ENCODE results near the gene CCDC9.
"Not testable (repeated sequence)": the region's sequence is repeated elsewhere in the genome, so short reads cannot be mapped to it uniquely, and the experiment has no call there.

The CCDC9 gene

GRCh38 chr19:47284324-47284899 is 28.1 kb downstream of the CCDC9 start:
- TF ChIP-seq ZNF70 (CRISPR knock-in tag; IDR thresholded peaks at IDR 0.05) (no peak), ARNTL (CRISPR knock-in tag; IDR thresholded peaks at IDR 0.05; ENCODE audit: borderline replicate concordance, low read depth) (no peak), ESRRG (CRISPR knock-in tag; IDR thresholded peaks at IDR 0.05) (no peak), ZNF8 (CRISPR knock-in tag; IDR thresholded peaks at IDR 0.05) (no peak), ISL1 (CRISPR knock-in tag; IDR thresholded peaks at IDR 0.05) (no peak), BACH2 (CRISPR knock-in tag; IDR thresholded peaks at IDR 0.05; ENCODE audit: borderline replicate concordance) (no peak), SNAI2 (CRISPR knock-in tag; IDR thresholded peaks at IDR 0.05) (no peak), CSRNP3 (CRISPR knock-in tag; IDR thresholded peaks at IDR 0.05) (no peak), ZC3H10 (CRISPR knock-in tag; IDR thresholded peaks at IDR 0.05) (no peak), ZNF565 (CRISPR knock-in tag; conservative IDR thresholded peaks at IDR 0.05; ENCODE audit: low read depth) (no peak), PPARA (CRISPR knock-in tag; IDR thresholded peaks at IDR 0.05; ENCODE audit: borderline replicate concordance) (no peak), TCF4 (CRISPR knock-in tag; IDR thresholded peaks at IDR 0.05; ENCODE audit: borderline replicate concordance) (no peak)
- peak; percentile 58 for ATAC-seq

- TF ChIP-seq ISL1 (CRISPR knock-in tag; IDR thresholded peaks at IDR 0.05) (no peak), TCF4 (CRISPR knock-in tag; IDR thresholded peaks at IDR 0.05; ENCODE audit: borderline replicate concordance) (no peak), SNAI2 (CRISPR knock-in tag; IDR thresholded peaks at IDR 0.05) (no peak), ZC3H10 (CRISPR knock-in tag; IDR thresholded peaks at IDR 0.05) (no peak), TSHZ2 (CRISPR knock-in tag; IDR thresholded peaks at IDR 0.05) (no peak)
- ATAC-seq: peak; percentile 97
Observed at GRCh38 chr19:47296036-47296435, 39.7 kb downstream of the CCDC9 start.

- ATAC-seq: not testable (repeated sequence)
Observed at GRCh38 chr19:47300867-47301266, 44.5 kb downstream of the CCDC9 start.

GRCh38 chr19:47302249-47302648 is 45.9 kb downstream of the CCDC9 start:
- ATAC-seq: no peak
- TF ChIP-seq CSDC2 (CRISPR knock-in tag; IDR thresholded peaks at IDR 0.05) (no peak), PATZ1 (CRISPR knock-in tag; IDR thresholded peaks at IDR 0.05; ENCODE audit: borderline replicate concordance) (no peak), ZNF565 (CRISPR knock-in tag; conservative IDR thresholded peaks at IDR 0.05; ENCODE audit: low read depth) (no peak), ISL1 (CRISPR knock-in tag; IDR thresholded peaks at IDR 0.05) (no peak), ARNTL (CRISPR knock-in tag; IDR thresholded peaks at IDR 0.05; ENCODE audit: borderline replicate concordance, low read depth) (no peak), ZC3H10 (CRISPR knock-in tag; IDR thresholded peaks at IDR 0.05) (no peak), ZNF8 (CRISPR knock-in tag; IDR thresholded peaks at IDR 0.05) (no peak), GLIS3 (CRISPR knock-in tag; IDR thresholded peaks at IDR 0.05) (no peak), ZNF70 (CRISPR knock-in tag; IDR thresholded peaks at IDR 0.05) (no peak), TCF4 (CRISPR knock-in tag; IDR thresholded peaks at IDR 0.05; ENCODE audit: borderline replicate concordance) (no peak), OSR1 (CRISPR knock-in tag; IDR thresholded peaks at IDR 0.05) (no peak), ZFP30 (CRISPR knock-in tag; IDR thresholded peaks at IDR 0.05) (no peak), ZFP3 (CRISPR knock-in tag; IDR thresholded peaks at IDR 0.05) (no peak), RARB (CRISPR knock-in tag; IDR thresholded peaks at IDR 0.05) (no peak), TOX (CRISPR knock-in tag; IDR thresholded peaks at IDR 0.05; ENCODE audit: borderline replicate concordance) (no peak), CSRNP3 (CRISPR knock-in tag; IDR thresholded peaks at IDR 0.05) (no peak), SNAI2 (CRISPR knock-in tag; IDR thresholded peaks at IDR 0.05) (no peak), PPARA (CRISPR knock-in tag; IDR thresholded peaks at IDR 0.05; ENCODE audit: borderline replicate concordance) (no peak)

Data from SK-N-SH treated with all-trans-retinoic acid at 6 μM for 48 hours (cell line).